ENCODE measurements around the gene SPATA13. TPM values are rescaled to one million over a fixed set of nuclear protein-coding genes. Genes with fewer than 3 reads are reported as not detected.

Gene SPATA13
- total RNA-seq, 1 donor from 2014 or later: 20.1 TPM

GRCh38 chr13:24264976-24265375, 104.5 kb downstream of the SPATA13 start:
- H3K4me1 ChIP-seq: peaks cover 8% of the 10 kb centered on the region
- intact Hi-C loops (cut with DNase I): no loop called here
- DNase-seq (ENCODE audit: extremely low spot score in 2 of 2): no peak
- no peaks in the 10 kb centered on the region for H3K9me3 ChIP-seq
- H3K27ac ChIP-seq: no peak overlapping the region
- H3K36me3 ChIP-seq: no peaks in the 10 kb centered on the region
- H3K4me3 ChIP-seq: no peak overlapping the region
- no peaks in the 10 kb centered on the region for H3K27me3 ChIP-seq
- TF ChIP-seq, protein P1, sequence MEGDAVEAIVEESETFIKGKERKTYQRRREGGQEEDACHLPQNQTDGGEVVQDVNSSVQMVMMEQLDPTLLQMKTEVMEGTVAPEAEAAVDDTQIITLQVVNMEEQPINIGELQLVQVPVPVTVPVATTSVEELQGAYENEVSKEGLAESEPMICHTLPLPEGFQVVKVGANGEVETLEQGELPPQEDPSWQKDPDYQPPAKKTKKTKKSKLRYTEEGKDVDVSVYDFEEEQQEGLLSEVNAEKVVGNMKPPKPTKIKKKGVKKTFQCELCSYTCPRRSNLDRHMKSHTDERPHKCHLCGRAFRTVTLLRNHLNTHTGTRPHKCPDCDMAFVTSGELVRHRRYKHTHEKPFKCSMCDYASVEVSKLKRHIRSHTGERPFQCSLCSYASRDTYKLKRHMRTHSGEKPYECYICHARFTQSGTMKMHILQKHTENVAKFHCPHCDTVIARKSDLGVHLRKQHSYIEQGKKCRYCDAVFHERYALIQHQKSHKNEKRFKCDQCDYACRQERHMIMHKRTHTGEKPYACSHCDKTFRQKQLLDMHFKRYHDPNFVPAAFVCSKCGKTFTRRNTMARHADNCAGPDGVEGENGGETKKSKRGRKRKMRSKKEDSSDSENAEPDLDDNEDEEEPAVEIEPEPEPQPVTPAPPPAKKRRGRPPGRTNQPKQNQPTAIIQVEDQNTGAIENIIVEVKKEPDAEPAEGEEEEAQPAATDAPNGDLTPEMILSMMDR (IDR thresholded peaks at IDR 0.05): no peak
- no peak for TF ChIP-seq POLR2AphosphoS5 (IDR thresholded peaks at IDR 0.05; ENCODE audit: insufficient read depth in 1 of 2, low read depth in 1 of 2)
- no peak for TF ChIP-seq POLR2A (IDR thresholded peaks at IDR 0.05)

DNA sequence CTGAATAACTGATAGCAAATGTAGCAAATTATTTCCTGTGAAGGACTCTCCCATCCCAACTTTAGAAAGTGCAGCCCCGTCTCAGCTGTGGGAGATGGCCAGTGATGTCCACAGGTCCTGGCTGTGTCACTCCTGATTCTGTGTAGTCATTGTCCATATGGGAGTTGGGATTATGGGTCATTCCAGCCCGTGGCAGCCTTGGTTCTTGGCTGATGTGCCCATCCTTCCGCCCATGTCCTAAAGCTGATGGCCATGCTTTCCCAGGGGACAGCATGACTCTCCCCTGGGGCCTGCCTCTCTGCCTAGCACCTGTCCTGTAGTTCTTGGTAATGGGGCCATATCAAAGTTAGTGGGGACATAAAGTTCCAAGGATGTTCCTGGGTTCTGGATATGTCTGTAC, 104.9 kb downstream of the SPATA13 start:
- Histone ChIP-seq H3K9me3 (no peaks in the 10 kb centered on the region), H3K4me1 (peaks cover 11% of the 10 kb centered on the region), H3K27me3 (no peaks in the 10 kb centered on the region), H3K4me3 (no peak overlapping the region), H3K27ac (no peak overlapping the region), H3K36me3 (no peaks in the 10 kb centered on the region)
- no peak for DNase-seq (ENCODE audit: extremely low spot score in 2 of 2)
- TF ChIP-seq POLR2A (IDR thresholded peaks at IDR 0.05): no peak
- TF ChIP-seq, protein P1 (IDR thresholded peaks at IDR 0.05): no peak
- no peak for TF ChIP-seq POLR2AphosphoS5 (IDR thresholded peaks at IDR 0.05; ENCODE audit: insufficient read depth in 1 of 2, low read depth in 1 of 2)
- intact Hi-C loops (cut with DNase I): no loop called here

- Histone ChIP-seq H3K9me3 (no peaks in the 10 kb centered on the region), H3K4me3 (peak overlapping the region in 1 of 2 donors; percentile 4), H3K27ac (peak overlapping the region; percentile 63), H3K36me3 (no peaks in the 10 kb centered on the region), H3K27me3 (no peaks in the 10 kb centered on the region), H3K4me1 (peaks cover 30% of the 10 kb centered on the region)
- no peak for TF ChIP-seq POLR2A (IDR thresholded peaks at IDR 0.05)
- TF ChIP-seq, protein P1 (IDR thresholded peaks at IDR 0.05): no peak
- no peak for TF ChIP-seq POLR2AphosphoS5 (IDR thresholded peaks at IDR 0.05; ENCODE audit: insufficient read depth in 1 of 2, low read depth in 1 of 2)
- no peak for DNase-seq (ENCODE audit: extremely low spot score in 2 of 2)
- intact Hi-C loops (cut with DNase I): no loop called here
Observed at GRCh38 chr13:24267274-24267673, 106.8 kb downstream of the SPATA13 start.

- no peaks in the 10 kb centered on the region for H3K36me3 ChIP-seq
- DNase-seq (ENCODE audit: extremely low spot score in 2 of 2): no peak
- intact Hi-C loops (cut with DNase I): no loop called here
- H3K27me3 ChIP-seq: no peaks in the 10 kb centered on the region
- H3K4me1 ChIP-seq: peaks cover 35% of the 10 kb centered on the region
- H3K4me3 ChIP-seq: no peak overlapping the region
- H3K9me3 ChIP-seq: no peaks in the 10 kb centered on the region
- TF ChIP-seq POLR2A (IDR thresholded peaks at IDR 0.05): no peak
- no peak for TF ChIP-seq POLR2AphosphoS5 (IDR thresholded peaks at IDR 0.05; ENCODE audit: insufficient read depth in 1 of 2, low read depth in 1 of 2)
- TF ChIP-seq, protein P1 (IDR thresholded peaks at IDR 0.05): no peak
- H3K27ac ChIP-seq: peak overlapping the region; percentile 63
Observed at GRCh38 chr13:24267801-24268200, 107.3 kb downstream of the SPATA13 start.

- H3K27ac ChIP-seq: no peak overlapping the region
- intact Hi-C loops (cut with DNase I): no loop called here
- TF ChIP-seq POLR2A (IDR thresholded peaks at IDR 0.05): no peak
- TF ChIP-seq POLR2AphosphoS5 (IDR thresholded peaks at IDR 0.05; ENCODE audit: insufficient read depth in 1 of 2, low read depth in 1 of 2): no peak
- TF ChIP-seq, protein P1 (IDR thresholded peaks at IDR 0.05): no peak
- no peaks in the 10 kb centered on the region for H3K9me3 ChIP-seq
- H3K4me1 ChIP-seq: peaks cover 36% of the 10 kb centered on the region
- no peak for DNase-seq (ENCODE audit: extremely low spot score in 2 of 2)
- no peak overlapping the region for H3K4me3 ChIP-seq
- no peaks in the 10 kb centered on the region for H3K36me3 ChIP-seq
- H3K27me3 ChIP-seq: no peaks in the 10 kb centered on the region
Observed at GRCh38 chr13:24269821-24270220, 109.3 kb downstream of the SPATA13 start.

Measured in vagina (tissue), 2 donors.